GM19324 (cell line): ENCODE measurements around the gene AMFR.

Experiments
- ATAC-seq: cut with Tn5 transposase; IDR thresholded peaks from one replicate; pipeline ENCODE4 v1.9.1; 2021; ENCODE audit warnings: mild to moderate bottlenecking, moderate library complexity; ENCODE audit not compliant: unreplicated experiment, low FRiP score

Gene AMFR

DNA sequence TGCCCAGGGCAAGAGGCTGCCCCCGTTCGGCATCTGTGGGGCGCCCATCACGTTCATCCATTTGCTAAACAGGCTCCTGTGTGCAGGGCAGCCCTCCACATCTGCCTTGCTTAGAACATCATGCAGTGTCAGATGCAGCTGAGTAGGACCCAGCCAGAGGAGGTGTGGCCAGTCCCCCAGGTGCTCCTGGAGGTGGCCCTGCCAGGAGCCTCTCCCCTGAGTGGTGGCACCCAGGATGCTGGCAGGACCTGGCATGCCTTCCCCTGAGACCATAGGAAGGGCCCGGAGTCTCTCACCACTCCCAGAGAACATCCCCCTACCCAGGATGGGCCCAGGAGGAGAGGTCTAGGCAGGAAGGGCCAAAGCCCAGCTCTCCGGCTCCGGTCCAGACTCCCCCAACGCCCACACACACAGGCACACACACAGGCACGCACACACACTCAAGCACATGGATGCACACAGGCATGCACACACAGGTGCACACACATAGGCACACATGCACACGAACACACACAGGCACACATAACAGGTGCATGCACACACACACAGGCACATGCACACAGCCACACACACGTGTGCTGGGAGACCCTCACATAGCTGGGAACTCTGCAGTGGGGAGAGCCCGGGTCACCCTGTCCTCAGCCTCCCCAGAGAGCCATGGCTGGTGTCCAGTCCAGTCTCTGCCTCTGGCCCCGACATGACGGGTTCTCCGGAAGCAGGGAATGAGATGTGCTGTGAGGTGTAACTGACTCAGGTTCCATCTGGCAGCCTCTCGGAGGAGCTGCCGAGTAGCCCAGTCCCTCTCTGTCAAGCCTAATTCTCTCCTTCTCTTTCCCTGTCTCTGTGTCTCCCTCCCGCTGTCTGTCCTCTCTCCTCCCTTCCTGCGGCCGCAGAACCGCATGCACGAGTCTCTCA lies 74.6 kb downstream of the AMFR start:
- ATAC-seq, result no peak

DNA sequence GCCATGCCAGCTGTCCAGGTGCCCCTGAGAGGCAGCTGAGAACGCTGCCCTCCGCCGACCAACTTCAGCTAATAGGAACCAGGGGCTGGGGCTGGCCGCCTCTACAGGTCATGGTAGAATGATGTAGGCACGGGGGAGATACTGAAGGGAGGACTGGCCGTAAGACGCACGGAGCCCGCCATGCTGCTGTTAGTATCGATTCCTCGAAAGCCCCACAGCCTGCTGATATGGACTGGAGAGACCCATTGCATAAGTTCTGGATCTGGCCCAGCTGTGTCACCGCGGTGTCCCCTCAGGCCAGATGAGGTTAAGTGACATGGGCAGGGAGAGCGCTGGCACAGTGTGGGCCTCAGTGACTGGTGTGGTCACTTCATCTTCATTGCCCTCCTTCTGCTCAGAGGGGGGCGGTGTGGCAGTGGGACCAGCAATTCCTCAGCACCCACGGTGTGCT lies 75.6 kb downstream of the AMFR start:
- ATAC-seq, result no peak

DNA sequence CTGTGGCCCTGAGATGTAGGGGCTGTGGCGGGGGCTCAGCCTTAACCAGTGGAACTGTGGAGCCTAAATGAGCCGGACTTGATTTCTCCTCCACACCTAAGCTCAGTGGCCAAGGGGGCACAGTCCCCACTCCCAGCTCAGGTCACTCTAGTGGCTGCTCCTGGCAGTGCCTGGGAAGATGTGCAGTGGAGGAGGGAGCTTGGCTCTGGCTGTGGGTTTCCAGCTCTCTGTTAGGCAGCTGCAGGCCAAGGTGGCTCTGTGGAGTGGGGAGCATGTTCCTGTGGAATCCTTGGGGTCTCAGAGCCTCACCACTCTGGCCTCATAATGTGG lies 76.3 kb downstream of the AMFR start:
- no peak for ATAC-seq

DNA sequence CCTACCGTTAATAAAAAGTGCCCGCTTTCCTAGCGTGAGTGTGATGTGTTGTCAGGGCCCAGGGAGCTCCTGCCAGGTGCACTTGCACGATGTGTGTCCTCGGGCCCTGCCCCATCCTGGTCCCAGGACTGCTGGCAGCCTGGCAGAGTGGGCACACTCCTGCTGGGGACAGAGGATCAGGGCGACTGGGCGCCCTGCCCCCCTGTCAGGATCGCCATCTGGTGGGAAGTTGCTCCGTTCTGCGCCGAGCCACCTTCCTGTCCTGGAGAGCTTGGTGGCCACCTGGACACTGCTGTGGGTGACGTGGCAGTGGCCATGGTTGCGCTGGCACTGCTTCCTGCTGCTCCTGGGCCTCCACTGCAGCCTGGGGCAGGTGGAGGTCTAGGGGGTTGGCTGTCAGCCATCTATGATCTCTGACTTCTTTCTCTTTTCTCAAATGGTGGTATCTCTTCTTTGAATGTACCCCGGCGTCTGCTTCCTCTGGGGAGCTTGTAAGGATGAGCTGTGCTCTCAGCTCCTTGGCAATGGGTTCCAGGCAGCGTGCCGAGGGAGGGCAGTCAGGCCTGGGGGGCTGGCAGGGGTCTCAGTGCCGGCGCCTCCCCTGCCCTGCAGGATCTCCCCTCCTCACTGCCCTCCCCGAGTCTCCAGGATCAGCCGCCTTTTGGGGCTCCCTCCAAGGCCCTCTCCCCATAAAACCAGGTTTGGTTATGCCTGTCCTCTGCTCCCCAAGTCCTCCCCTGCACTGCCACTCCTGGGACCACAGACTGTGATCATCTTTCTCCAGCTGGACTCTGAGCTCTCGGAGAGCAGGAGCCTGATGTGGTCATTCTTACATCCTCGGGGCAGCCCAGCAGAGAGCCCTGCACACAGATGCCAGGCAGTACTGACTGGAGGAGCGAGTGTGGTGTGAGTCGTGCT lies 76.9 kb downstream of the AMFR start:
- no peak for ATAC-seq

DNA sequence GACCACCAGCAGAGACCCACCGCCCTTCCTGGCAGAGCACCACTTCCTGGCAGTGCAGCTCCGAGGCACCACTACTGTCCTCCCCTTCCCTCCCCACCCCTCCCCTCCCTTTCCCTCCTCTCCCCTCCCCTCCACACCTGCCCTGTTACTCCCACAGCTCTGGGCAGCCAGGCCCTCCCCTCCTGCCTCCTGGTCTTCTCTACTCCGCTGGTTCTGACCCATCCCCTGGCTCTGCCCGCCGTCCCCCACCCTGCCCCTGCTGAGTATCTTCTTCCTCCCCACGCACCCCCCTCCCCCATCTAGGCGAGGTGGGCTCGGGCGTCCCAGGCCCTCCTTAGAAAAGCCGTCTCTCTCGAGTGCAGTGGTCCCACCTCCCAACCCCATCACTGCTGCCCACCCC lies 77.7 kb downstream of the AMFR start:
- no peak for ATAC-seq

DNA sequence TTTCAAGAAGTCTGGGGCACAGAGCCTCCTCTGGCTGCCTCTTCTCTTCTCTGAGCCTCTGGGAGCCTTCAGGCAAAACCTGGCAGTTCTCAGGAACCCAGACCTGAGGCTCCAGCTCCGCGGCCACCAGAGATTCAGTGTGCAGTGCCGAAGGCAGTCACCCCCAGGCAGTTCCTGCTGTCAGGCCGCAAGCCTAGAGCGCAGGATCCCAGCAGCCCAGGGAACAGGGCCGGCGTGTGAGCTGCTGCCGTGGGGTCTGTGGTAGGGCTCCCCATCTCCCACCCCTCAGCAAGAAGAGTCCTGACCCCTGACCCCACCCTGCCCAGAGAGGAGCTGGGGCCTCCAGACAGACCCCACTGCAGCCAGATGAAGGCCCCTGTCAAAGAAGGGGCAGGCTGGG lies 78.2 kb downstream of the AMFR start:
- ATAC-seq, result no peak

DNA sequence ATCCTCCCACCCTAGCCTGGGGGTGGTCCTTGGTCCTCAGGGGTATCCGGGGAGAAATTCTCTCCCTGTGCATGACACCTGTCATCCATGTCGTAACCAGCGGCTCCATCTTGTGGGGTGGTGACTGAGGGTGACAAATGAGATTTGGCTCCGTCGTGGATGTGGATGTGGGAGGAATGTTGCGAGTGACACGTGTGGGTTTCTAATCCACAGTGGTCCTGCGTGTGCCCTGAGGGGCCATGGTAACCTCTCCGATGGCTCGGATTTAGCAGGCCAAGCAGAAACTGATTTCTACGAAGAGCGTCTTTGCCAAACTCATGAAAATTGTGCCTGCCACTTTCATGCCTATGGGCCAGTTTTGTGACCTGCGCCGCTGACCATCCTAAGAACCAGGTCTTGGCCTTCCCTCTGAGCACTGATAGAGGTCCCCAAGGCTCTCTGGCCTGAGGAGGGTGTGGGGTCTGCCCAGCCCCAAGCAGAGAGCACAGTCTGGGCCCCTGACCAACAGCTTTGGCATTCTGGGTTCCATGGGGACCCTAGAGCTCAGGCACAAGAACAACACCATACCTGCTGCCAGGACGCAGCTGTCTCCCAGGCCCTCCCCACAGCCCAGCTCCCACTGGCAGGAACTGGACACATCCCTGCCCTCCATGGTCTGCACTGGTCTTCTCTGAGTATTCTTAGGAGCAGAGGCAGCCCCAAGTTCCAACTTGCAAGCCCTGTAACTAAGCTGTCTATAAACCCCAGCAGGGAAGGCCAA lies 79.0 kb downstream of the AMFR start:
- no peak for ATAC-seq

DNA sequence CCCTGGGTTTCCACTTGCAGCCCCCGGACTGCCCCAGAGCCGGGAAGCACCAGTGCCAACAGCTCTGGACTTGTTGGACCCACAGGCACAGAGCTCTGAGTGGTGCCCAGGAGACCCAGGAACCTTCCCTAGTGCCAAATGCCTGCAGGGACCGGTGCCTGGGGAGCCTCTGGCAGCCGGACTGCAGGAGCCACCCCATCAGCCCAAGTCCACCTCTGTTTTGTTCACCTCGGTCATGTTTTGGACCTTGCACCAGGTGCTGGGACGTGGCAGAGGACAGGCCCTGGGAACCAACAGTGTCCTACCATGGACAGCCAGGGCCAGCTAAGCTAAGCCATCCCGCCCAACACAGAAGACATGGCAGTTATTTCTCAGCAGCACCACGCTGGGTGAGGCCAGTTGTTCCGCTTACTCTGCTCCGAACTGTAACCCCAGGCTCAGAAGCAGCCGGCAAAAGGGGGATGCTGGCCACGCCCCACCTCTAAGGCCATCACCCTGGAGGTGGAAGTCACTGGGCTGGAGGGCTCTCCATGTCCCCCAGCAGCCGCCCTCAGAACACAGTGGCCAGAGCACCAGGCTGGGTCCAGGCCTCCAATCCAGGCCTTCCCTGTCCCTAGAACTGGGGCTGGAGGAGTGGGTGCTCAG lies 79.8 kb downstream of the AMFR start:
- ATAC-seq, result no peak

DNA sequence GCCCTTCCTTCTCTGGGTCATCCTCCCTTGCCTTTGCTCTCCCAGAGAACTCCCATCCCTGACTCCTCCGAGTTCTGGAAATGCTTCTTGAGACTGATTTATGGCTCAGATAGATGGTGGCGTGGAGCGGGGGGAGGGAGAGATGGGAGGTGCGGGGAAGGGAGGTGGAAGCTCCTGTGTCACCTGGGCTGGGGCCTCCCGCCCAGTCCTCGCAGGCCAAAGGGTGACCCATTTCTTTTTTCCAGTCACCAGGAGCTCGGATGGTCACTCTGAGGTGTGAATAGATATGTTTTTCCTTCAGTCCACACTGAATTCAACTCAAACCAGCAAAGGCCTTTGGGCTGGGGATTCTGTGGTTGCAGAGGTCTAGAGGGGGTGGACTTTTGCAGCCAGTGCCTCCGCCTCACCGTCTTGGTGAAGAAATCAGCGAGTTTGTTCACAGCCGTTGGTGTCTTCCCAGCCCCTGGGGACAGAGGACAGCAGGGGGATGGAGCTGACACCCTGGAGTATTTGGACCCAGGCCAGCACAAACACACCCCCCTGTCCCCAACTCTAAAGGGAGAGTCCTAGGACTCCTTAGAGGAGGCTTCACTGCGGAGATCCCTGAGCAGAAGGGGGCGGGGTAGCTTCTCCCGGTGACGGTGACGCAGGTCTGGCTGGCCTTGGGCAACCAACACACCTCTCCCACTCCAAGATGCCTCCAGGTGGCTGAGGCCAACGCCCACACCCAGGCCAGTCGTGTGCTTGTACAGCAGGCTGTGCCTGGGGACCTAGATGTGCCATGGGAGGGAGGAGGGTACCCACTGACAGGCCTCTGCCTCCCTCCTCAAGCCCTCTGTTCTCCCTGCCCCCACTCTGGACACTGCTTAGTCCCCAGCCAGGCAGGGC lies 80.6 kb downstream of the AMFR start:
- ATAC-seq, result no peak

DNA sequence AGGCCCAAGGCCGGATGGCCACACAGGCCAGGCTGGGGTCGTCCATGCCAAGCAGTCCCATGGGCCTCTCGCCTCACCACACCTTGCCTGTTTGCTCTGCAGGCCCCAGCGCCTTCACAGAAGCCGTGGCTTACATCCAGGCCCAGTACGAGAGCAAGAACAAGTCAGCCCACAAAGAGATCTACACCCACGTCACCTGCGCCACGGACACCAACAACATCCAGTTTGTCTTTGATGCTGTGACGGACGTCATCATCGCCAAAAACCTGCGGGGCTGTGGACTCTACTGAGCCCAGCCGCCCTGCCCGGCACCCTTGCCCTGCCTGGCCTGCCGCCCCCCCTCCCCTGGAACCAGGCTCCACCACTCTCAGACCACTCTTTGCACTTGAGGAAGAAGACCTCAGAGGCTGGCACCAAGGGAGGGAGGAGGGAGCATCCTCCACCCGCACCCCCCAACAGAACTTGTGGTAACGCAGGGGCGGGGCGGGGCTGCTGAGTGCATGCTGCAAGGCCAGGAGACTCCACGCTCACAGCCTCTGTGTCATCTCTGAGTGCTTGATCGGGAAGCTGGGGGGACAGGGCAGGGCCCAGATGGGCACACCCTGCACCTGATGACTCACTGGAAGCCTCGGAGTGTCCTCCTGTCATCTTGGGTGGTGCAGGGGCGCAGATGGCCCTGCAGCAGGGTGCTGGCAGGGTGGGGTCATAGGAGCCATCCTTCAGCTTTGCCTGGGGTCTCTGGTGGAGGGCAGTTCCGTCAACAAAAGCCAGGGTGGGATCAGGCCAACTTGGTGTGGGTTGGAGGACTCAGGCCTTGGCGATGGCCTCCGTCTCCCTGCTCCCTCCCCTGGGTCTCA lies 81.5 kb downstream of the AMFR start:
- no peak for ATAC-seq

DNA sequence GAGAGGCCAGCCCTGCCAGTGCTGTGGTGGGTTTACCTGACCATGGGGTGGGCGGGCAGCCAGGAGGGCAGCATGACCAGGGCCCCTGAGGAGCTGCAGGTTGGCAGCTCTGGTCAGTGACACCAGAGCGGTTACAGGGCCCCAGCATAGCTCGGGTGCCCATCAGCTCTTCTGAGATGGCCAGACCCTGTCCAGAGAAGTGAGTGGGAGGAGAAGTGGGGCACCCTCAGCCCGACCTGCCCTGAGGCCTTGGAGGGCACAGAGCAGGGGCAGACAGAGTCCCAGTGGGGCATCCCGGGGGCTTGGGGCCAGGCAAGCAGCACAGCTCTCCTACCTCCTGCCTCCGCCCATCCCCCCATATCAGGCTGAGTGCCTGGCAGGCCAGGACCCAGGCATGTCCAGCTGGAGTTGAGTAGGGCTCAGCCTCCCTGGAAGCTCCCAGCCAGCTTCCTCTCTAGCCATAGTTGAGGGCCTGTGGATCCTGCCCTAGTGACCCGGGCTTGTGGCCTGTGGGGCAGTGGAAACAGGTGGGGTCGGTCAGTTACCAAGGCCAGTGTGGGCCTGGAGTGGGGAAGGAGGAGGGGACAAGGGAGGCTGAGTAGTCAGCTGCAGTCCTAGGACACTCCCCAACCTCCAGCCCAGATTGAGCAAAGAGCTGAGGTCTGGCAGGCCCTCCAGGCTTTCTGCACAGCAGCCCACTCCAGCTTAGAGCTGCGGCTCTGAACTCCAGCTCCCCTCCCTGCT lies 83.5 kb downstream of the AMFR start:
- ATAC-seq, result no peak

DNA sequence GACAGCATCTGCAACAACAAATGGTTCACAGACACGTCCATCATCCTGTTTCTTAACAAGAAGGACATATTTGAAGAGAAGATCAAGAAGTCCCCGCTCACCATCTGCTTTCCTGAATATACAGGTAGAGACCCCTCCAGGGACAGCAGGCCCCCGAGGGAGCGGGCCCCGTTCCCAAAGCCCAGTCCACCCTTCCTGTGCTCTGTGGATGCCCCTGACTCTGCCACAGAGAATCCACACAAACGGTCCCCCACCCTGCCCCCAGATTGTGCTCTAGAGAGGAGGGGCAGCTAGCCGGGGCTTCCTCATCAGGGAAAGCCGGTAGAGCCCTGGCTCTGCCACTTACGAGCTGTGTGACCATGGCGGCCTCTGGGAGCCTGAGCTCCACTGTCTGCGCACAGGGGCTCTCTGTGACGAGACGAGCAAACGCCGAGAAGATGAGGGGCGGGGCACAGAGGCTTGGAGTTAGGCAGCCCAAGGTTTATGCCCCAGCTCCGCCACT lies 84.4 kb downstream of the AMFR start:
- no peak for ATAC-seq

DNA sequence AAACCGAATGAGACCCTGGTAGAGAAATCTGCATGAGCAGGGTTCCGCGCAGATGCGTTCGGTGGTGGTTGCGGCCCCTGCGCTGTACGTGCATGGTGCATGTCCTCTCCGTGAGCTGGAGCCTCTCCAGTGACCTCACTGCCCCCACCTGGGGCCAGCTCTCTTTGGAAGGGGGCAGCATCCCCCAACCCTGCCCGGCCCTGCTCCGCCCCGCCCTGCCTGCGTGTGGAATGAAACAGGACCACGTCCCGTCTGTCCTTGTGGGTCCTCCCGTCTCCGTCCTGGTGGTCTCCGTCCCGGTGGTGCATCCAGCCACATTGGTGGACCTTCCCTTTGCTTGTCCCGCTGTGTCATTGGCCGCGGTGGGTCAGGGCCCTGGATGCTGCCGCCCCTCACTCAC lies 84.9 kb downstream of the AMFR start:
- no peak for ATAC-seq

DNA sequence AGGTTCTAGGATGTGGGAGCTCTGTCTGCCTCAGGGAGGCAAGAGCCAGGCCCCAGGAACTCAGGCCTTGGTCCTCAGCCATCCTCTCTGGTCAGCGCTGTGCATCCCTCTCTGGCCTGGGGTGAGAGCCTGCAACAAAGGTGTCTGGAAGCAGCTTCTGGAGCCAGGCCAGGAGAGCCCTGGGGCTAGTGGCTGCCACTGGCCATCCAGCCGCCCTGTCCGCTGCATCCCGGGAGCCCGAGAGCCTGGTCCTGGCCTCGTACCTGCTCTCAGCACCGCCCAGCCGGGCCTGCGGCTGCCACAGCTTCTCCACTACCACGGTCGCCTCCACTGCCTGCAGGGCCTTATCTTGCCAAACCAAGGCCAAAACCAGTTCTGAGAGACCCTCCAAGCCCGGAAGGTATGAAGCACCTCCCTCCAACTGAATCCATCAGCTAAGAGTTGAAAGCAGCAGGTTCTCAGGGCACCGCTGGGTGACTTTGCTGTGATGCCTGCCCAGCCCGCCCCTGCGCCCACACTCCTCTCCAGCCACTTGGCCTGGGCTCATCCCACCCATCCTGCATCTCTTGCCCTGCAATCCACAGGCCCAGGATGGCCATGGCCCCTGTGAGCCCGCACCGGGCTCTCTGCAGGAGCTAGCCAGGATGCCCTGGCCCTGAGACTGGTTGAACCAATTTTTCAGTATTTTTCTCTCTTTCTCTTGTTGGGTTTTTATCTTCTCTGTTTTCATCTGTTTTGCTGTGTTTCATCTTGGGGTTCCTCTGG lies 85.7 kb downstream of the AMFR start:
- no peak for ATAC-seq

DNA sequence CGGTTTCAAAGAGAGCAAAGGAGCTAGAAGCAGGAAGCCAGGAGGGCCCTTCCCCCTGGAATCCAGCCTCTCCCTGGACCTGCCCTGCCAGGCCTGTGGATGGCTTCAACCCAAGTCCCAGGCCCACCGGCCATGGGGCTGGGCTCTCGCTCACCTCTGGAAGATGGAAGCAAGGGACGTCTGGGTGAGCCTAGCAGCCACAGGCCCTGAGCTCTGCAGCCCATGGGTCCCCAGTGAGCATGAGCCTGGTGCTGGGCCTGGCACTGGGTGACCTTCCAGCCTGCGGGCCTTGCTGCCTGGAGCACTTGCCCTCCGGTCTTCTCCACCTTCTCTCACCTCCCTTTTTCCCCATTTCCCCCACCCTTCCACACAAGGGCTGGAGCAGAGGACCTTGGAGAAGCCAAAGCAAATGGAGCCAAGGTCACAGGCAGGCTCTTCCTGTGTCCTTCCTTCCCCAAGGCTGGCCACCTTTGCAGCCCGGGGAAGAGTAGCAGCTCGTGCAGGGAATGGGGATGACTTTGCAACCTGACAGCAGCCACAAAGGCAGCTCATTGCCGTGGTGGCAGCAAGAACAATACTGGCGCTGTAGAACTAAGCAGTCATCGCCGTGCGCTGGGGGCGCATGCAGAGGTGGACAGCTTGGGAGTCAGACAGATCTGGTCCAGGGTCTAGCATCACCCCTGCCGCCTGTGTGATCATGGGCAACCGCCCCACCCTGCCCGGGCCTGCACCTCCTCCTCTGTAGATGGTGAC lies 86.6 kb downstream of the AMFR start:
- no peak for ATAC-seq

DNA sequence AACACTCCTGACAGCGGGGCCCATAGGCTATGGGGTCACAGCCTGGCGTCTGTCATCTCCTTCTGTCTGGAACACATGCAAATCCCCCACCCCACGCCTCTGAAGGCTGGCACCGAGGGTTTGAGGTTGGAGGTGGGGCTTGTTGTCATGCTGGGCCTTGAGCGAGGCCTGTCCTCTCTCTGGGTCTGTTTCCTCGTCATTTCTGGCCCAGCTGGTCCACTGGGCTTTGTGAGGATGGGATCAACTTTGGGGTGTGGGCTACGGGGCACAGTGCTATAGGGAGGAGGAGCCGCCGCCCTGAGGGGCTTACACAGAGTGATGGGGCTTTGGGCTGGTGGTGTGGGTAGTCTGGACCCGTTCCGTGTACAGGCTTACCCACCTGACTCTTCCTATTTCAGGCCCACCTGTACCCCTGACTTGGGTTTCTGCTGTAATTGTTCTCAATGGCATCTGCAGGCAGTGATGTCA lies 87.5 kb downstream of the AMFR start:
- ATAC-seq, result no peak
